NB4 (cell line): Measurements from ENCODE around the gene MCC.

Source experiments
- DNase-seq: peaks from one replicate; pipeline ENCODE4 v3.0.0; 2010; ENCODE audit warnings: low read depth
- H3K4me3 ChIP-seq: one replicate; pipeline ENCODE4 v1.5.1; 2011; ENCODE audit warnings: mild to moderate bottlenecking, low read depth, low read length, moderate library complexity
- CTCF ChIP-seq: IDR thresholded peaks from one replicate; pipeline ENCODE4 v1.5.1; 2012; ENCODE audit warnings: low read depth, low read length
- MAX ChIP-seq: IDR thresholded peaks from 2 replicates; pipeline ENCODE4 v1.6.1; 2011; ENCODE audit warnings: low read depth, low read length
- MYC ChIP-seq: IDR thresholded peaks from 2 replicates; pipeline ENCODE4 v1.6.1; 2011; ENCODE audit warnings: low read depth, low read length
- POLR2A ChIP-seq: IDR thresholded peaks from 2 replicates; pipeline ENCODE4 v1.6.1; 2011; ENCODE audit warnings: mild to moderate bottlenecking; ENCODE audit not compliant: insufficient read length; ENCODE audit errors: extremely low read depth

MCC gene

GRCh38 chr5:113163328-113163727 is 324.9 kb downstream of the MCC start:
- TF ChIP-seq MAX: no peak
- no peak for TF ChIP-seq POLR2A
- TF ChIP-seq CTCF: no peak
- TF ChIP-seq MYC: no peak
- DNase-seq: no peak
- H3K4me3 ChIP-seq: no peak overlapping the region

- no peak overlapping the region for H3K4me3 ChIP-seq
- DNase-seq: no peak
These were observed 325.5 kb downstream of the MCC start for GRCh38 chr5:113162770-113163169.

GRCh38 chr5:113162208-113162607 is 326.0 kb downstream of the MCC start:
- TF ChIP-seq CTCF (no peak), MAX (no peak), MYC (no peak), POLR2A (no peak)
- DNase-seq: no peak
- no peak overlapping the region for H3K4me3 ChIP-seq

More at GRCh38 chr5:113162770-113163169, 325.5 kb downstream of the MCC start:
- TF ChIP-seq MYC (no peak), POLR2A (no peak), MAX (no peak), CTCF (no peak)

- TF ChIP-seq CTCF (no peak), POLR2A (no peak)
- H3K4me3 ChIP-seq: no peak overlapping the region
- DNase-seq: no peak
These were observed 326.4 kb downstream of the MCC start for GRCh38 chr5:113161806-113162205.

GRCh38 chr5:113157886-113158285 is 330.4 kb downstream of the MCC start:
- TF ChIP-seq CTCF (no peak), MYC (no peak), POLR2A (no peak), MAX (no peak)
- no peak for DNase-seq
- H3K4me3 ChIP-seq: no peak overlapping the region

- no peak for TF ChIP-seq MYC
- no peak for TF ChIP-seq CTCF
- no peak for TF ChIP-seq POLR2A
- no peak for TF ChIP-seq MAX
- H3K4me3 ChIP-seq: no peak overlapping the region
- no peak for DNase-seq
These were observed 331.9 kb downstream of the MCC start for GRCh38 chr5:113156271-113156877.
